ENCODE measurements around the gene GNAO1.

The GNAO1 gene

DNA sequence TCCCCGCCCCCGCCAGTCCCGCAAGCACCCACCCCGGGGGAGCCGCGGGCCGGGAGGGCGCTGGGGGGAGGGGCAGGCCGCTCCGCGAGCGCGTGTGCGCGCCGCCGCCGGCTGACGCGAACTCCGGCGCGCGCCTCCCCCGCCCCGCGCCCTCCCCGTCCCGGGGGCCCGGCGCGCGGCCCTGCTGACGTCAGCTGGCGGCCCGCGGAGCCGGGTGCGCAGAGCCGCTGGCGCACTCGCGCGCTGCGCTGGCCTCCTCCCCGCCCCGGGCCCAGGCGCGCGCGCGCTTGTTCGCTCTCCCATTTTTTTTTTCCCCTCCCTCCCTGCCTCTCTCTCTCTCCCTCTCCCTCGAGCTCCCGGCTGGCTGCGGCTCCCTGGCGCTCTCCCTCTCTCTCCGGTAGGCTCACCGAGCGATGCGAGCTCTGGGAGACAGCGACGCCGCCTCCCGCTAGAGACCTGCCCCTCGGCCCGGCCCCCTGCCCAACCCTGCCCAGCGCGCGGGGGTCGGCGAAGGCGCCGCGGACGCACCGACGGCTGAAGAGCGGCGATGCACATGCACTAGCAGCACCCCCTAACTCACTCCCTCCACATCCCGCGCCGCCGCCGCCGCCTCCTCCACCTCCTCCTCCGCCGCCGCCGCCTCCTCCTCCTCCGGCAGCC, at the start of gene GNAO1:
Gene GNAO1 (plus strand): TSS at position 334 of the 660 bp plus-strand sequence. CDS start 747 bp downstream, outside the sequence.
- peak; percentile 72 for DNase-seq (ENCODE audit: low read depth, low spot score)

DNA sequence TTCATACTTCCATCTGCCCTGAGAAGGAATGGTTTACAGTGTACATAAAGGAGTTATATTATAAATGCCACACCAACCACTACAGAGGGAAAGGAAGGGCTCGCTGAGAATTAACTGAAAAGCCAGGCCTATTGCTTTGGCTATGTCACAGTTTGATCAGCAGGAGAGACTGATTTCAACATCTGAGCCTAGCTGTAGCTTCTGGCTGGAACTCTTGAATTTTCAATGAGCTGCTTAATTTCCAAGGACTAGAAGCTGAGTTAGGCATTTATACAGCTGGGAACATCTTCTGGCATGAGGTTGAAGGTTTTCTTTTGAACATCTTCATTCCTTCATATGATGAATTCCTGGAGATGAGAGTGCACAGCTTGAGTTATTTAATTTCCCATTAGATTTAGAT, 47.6 kb upstream of the GNAO1 start:
- no peak for DNase-seq (ENCODE audit: low read depth, low spot score)

DNA sequence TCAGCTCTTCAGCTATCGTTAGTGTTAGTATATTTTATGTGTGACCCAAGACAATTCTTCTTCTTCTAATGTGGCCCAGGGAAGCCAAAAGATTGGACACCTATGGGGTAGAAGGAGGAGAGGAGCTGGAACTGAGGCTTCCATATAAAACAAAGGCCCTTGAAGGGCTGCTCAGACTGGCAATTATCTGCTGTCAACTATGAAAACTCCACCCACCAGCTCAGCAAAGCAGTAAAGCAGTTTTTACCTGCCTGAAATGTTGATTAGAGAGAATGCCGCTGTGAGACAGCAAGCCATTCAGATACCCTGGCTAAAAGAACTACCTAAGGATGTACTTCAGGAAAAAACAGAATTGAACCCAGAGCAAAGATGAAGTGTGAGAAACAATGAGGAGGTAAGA, 45.9 kb upstream of the GNAO1 start:
- DNase-seq (ENCODE audit: low read depth, low spot score), result peak; percentile 24

DNA sequence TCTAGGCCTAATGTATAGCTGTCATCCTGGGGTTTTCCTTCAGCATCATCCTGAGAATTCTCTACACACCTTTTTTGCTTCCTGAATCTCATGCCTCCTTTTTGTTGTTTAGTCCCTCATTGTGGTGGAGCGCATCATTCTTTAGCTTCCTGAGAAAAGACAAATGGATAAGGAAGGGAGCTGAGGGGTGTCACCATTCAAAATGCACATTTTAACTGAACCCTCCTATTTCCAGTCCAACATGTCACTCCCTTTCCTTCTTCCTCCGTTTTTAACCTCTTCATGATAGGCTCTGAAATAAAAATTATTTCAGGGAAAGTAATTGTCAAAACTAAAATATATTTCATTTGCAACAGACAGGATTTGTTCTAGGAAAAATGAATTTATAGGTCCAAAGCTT, 39.7 kb upstream of the GNAO1 start:
- DNase-seq (ENCODE audit: low read depth, low spot score), result no peak

GRCh38 chr16:56161658-56162057, 29.6 kb upstream of the GNAO1 start:
- no peak for DNase-seq (ENCODE audit: low read depth, low spot score)

- DNase-seq (ENCODE audit: low read depth, low spot score), result no peak
Observed at GRCh38 chr16:56163089-56163488, 28.2 kb upstream of the GNAO1 start.

- no peak for DNase-seq (ENCODE audit: low read depth, low spot score)
Observed at GRCh38 chr16:56163938-56164337, 27.4 kb upstream of the GNAO1 start.

- no peak for DNase-seq (ENCODE audit: low read depth, low spot score)
Observed at GRCh38 chr16:56164636-56165035, 26.7 kb upstream of the GNAO1 start.

DNA sequence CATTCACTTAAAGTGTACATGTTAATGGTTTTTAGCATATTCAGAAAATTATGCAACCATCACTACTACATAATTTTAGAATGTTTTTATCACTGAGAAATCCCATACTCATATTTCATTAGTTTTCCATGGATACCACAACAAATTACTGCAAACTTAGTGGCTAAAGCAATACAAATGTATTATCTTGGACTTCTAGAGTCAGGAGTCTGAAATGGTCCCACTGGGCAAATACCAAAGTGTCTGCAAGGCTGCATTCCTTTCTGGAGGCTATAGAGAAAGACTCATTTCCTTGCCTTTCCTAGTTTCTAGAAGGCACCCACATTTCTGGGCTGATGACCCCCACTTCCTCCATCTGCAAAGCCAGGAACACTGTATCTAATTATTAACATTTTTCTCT, 16.9 kb upstream of the GNAO1 start:
- DNase-seq (ENCODE audit: low read depth, low spot score), result no peak

- DNase-seq (ENCODE audit: low read depth, low spot score), result no peak
Observed at GRCh38 chr16:56181401-56181800, 9.9 kb upstream of the GNAO1 start.

GRCh38 chr16:56183266-56183665, 8.0 kb upstream of the GNAO1 start:
- DNase-seq (ENCODE audit: low read depth, low spot score), result no peak

DNA sequence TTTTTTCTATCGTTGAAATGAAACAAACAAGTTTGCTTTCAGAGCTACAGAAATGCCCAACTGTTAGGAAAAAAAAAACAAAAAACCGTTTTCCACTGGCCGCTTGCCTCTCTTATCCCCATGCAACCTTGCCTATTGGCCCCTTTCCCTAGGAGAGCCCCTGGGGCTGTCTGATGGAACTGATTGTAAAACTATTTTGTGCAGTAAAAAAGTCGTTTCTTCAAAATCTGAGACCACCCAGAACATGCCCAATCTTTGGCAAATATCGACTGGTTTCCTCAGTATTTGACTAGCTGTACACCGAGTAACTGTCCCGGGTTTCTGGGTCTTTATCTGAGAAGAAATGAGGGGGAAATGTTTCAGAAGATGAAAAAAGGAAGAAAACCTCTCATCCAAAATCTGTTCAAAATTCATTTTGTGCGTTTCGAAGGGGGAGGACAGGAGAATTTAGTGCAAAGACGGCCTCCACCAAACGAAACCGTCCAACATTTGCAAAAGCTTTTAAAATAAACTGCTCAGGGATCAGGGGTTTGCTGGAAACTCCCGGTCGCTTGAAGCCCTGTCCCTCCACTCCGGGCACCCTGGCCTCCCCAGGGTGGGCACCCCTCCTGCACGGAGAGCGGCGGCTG, 1.1 kb upstream of the GNAO1 start:
- DNase-seq (ENCODE audit: low read depth, low spot score), result peak; percentile 10

GRCh38 chr16:56190677-56191155, 573 bp upstream of the GNAO1 start:
- DNase-seq (ENCODE audit: low read depth, low spot score), result peak; percentile 65

DNA sequence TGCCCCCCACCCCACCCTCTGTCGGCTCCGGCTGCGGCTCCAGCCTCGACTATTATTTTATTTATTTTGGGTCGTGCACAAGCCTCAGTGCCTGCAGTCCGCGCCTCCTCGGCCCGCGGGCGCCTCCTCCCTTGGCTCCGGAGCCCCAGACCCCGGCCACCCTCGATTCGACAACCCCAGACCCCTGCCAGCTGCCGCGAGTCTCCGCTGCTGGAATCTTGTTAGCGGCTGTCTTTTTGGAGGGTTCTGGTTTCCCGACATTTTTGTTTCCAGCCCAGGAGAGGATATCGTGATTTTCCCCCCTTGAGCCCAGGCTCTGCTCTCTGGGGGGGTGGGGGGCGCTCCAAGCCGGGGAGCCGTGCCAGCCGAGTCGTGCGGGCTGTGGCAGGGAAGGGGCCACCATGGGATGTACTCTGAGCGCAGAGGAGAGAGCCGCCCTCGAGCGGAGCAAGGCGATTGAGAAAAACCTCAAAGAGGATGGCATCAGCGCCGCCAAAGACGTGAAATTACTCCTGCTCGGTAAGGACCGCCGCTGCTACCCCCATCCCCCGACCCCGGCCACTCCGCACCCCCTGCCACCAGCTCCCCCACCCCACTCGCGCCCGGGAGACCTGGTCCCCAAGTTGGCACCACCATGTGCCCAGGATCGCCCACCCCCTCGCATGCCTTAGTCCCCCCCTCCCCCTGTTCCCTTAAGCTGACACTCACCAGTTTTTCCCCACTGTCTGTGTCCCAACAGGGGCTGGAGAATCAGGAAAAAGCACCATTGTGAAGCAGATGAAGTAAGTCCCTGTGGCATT, 746 bp downstream of the GNAO1 start:
- DNase-seq (ENCODE audit: low read depth, low spot score), result peak; percentile 10

DNA sequence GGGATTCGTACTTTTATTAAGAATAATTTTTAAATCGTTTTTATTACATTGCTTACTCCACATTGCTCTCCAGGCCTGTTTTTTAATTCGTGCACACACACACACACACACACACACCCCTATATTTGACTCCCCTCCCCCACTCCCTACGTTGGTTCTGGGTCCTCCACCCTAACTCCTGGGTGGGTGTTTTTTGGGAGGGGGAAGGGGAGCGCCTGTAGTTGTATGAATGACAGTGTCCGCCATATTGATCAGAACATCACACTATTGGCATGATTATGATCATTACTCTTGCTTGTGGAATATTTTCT, 1.3 kb downstream of the GNAO1 start:
- DNase-seq (ENCODE audit: low read depth, low spot score), result no peak

GRCh38 chr16:56192986-56193945, 2.0 kb downstream of the GNAO1 start:
- peak; percentile 24 for DNase-seq (ENCODE audit: low read depth, low spot score)

- peak; percentile 98 for DNase-seq (ENCODE audit: low read depth, low spot score)
Observed at GRCh38 chr16:56193951-56194726, 2.9 kb downstream of the GNAO1 start.

DNA sequence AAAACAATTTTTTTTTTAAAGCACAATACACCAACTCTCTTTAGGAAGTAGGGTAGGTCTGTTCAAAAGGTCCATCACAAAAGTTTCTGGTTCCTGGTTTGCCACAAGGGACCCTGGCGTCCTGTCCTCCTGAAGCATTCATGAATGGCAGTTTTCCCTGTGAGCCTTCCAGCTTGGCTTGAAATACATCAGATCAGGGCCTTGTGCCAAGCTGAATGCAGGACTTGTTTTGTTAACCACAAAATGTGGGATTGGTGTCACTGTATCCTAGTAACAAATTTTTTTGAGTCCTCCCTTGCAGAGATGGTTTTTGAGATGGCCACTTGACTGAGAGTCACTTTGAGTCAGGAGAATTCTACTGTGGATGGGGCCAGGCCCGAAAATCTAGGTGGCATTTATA, 3.9 kb downstream of the GNAO1 start:
- DNase-seq (ENCODE audit: low read depth, low spot score), result no peak

DNA sequence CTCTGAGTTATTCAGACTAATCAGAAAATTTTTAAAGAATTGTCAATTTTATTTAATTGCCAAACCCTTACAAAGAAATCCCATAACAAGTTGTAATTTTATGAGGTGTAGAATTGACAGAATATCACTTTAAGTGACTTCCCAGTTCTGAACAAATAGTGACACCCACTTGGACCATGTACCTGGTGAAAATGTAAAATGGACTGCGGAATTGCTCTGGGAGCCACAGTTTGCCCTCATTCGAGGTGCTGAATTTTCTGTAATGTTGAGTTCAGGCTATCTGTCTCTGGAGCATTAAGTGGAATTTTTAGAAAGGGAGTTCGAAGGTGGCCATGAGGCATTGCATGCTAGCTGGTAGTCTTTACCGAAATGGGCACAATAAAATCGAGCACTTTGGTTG, 5.1 kb downstream of the GNAO1 start:
- no peak for DNase-seq (ENCODE audit: low read depth, low spot score)

DNA sequence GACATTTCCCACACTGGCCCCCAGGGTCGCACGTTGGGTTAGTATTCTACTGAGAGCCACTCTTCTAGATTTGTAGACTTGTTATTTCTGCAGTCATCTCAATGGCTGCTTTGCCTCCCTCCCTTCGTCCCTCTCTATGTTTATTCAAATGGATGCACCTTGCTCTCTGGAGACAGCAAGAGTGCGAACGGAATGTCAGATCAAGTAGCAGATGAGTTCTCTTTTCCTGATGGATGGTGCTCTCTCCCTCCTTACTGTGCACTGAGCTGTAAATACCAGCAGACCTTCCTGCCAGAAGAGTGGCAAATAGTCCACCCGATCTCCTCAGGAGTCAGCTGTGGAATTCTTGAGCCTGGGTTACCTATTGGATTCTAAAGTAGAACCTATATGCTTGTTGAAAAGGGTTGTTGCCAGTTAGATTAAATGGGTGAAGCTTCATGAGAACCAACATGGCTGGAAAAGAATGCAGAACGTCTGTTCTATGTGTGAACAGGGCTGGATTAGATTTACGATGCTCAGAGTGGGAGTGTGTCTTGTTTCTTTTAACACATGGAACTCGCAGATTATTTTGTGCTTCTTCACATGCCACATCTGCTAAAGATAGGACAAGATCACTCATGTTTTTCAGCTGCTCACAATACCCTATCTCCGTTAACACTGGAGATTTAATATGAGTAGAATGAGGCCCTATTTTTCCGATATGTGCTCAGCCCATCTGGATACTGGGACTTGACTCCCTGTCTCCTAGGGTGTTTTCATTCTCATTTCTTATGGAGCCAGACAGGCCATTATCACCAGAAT, 6.1 kb downstream of the GNAO1 start:
- DNase-seq (ENCODE audit: low read depth, low spot score), result no peak
